H1 (cell line): ENCODE measurements around the gene CNOT6.

Source experiments
- CTCF ChIP-seq, 3 experiments: IDR thresholded peaks; 1 replicate in 2 of 3; 2 replicates in 1 of 3; pipeline versions ENCODE4 v1.5.1 to v1.6.1; 2011; ENCODE audit warnings: low read length in 3 of 3, mild to moderate bottlenecking in 3 of 3, inconsistent platforms in 2 of 3, low read depth in 1 of 3, moderate library complexity in 1 of 3; ENCODE audit not compliant: insufficient read depth in 1 of 3; ENCODE audit errors: control extremely low read depth in 1 of 3
- EP300 ChIP-seq, 2 experiments: IDR thresholded peaks; 1 replicate in 1 of 2; 2 replicates in 1 of 2; pipeline ENCODE4 v1.6.1; 2011 to 2012; ENCODE audit warnings: low read depth in 2 of 2, low read length in 2 of 2, mild to moderate bottlenecking in 2 of 2, borderline replicate concordance in 1 of 2, inconsistent platforms in 1 of 2, moderate library complexity in 1 of 2
- EZH2 ChIP-seq: fragments of 200-600 bp; sonication (generic); IDR thresholded peaks from 2 replicates; pipeline ENCODE4 v1.7.1; 2012; ENCODE audit warnings: low read depth, mild to moderate bottlenecking, moderate library complexity, low read length, inconsistent platforms; ENCODE audit not compliant: severe bottlenecking
- GABPA ChIP-seq: IDR thresholded peaks from 2 replicates; pipeline ENCODE4 v1.6.1; 2011; ENCODE audit warnings: mild to moderate bottlenecking, low read length, moderate library complexity, borderline replicate concordance; ENCODE audit not compliant: insufficient read depth
- HDAC6 ChIP-seq: IDR thresholded peaks from one replicate; pipeline ENCODE4 v1.7.1; 2012; ENCODE audit warnings: low read depth, mild to moderate bottlenecking, inconsistent platforms, low read length, moderate library complexity
- MAFK ChIP-seq: IDR thresholded peaks from 2 replicates; pipeline ENCODE4 v1.6.1; 2012; ENCODE audit warnings: low read depth, mild to moderate bottlenecking, improper control_type of control experiment, low read length
- MAX ChIP-seq: IDR thresholded peaks from 2 replicates; pipeline ENCODE4 v1.6.1; 2012; ENCODE audit warnings: inconsistent platforms
- POLR2A ChIP-seq, 2 experiments: IDR thresholded peaks; 1 replicate in 1 of 2; 2 replicates in 1 of 2; pipeline ENCODE4 v1.6.1; 2011; ENCODE audit warnings: low read depth in 2 of 2, low read length in 2 of 2, mild to moderate bottlenecking in 2 of 2; ENCODE audit errors: control extremely low read depth in 1 of 2
- RBBP5 ChIP-seq: IDR thresholded peaks from 2 replicates; pipeline ENCODE4 v1.7.1; 2012; ENCODE audit warnings: low read depth, mild to moderate bottlenecking, inconsistent platforms, low read length, moderate library complexity, borderline replicate concordance

- TF ChIP-seq CTCF (IDR thresholded peaks at IDR 0.05; ENCODE audit: control extremely low read depth in 1 of 3, insufficient read depth in 1 of 3, low read depth in 1 of 3, low read length in 3 of 3) (no peak), GABPA (no peak), EZH2 (no peak), MAX (no peak), POLR2A (IDR thresholded peaks at IDR 0.05; ENCODE audit: control extremely low read depth in 1 of 2, low read depth in 2 of 2, low read length in 2 of 2) (no peak), HDAC6 (no peak), MAFK (no peak), EP300 (IDR thresholded peaks at IDR 0.05; ENCODE audit: borderline replicate concordance in 1 of 2, low read depth in 2 of 2, low read length in 2 of 2) (no peak), RBBP5 (no peak)
Measured at GRCh38 chr5:180467989-180468731, 26.0 kb upstream of the CNOT6 start.
